Right lobe of liver (tissue), 6 donors: ENCODE data around the gene ARHGAP22. TPM values are rescaled to one million over a fixed set of nuclear protein-coding genes. Genes with fewer than 3 reads are reported as not detected.
A peak's percentile ranks its signal among the peaks of the same experiment; 100 is the strongest.

ENCODE experiments used
- ATAC-seq, 4 donors: fragments of 200-7000 bp; cut with Tn5 transposase; one replicate each; pipeline ENCODE4 v1.9.1; 2020; ENCODE audit warnings: mild to moderate bottlenecking in 4 of 4, moderate library complexity in 4 of 4
- DNase-seq, 3 donors: peaks; one replicate each; pipeline ENCODE4 v3.0.0-alpha.2; 2020
- H3K27ac ChIP-seq, 3 donors: fragments of 200-600 bp; one replicate each; pipeline ENCODE4 v1.8.0; 2022
- H3K27me3 ChIP-seq, 2 donors: fragments of 200-600 bp; one replicate each; pipeline ENCODE4 v1.8.0; 2022
- H3K36me3 ChIP-seq, 4 donors: fragments of 200-600 bp; sonication (generic) in 1 of 4; one replicate each; pipeline versions ENCODE4 v1.5.1 to v1.8.0; 2017 to 2022; ENCODE audit warnings: control low read depth in 1 of 4
- H3K4me1 ChIP-seq, 4 donors: fragments of 200-600 bp; sonication (generic) in 1 of 4; one replicate each; pipeline versions ENCODE4 v1.5.1 to v1.8.0; 2017 to 2022; ENCODE audit warnings: control low read depth in 1 of 4
- H3K4me3 ChIP-seq, 3 donors: fragments of 200-600 bp; one replicate each; pipeline ENCODE4 v1.8.0; 2022
- H3K9me3 ChIP-seq, 4 donors: fragments of 200-600 bp; sonication (generic) in 1 of 4; one replicate each; pipeline versions ENCODE4 v1.5.1 to v1.8.0; 2017 to 2022; ENCODE audit warnings: control low read depth in 1 of 4
- POLR2A ChIP-seq: fragments of 450-650 bp; IDR thresholded peaks from one replicate; pipeline ENCODE4 v1.6.1; 2017; ENCODE audit warnings: antibody characterized with exemption, mild to moderate bottlenecking
- WGBS: methylation state at CpG from one replicate; pipeline ENCODE4 v1.1.6; 2018; ENCODE audit warnings: low coverage, low lambda C conversion rate; ENCODE audit not compliant: insufficient coverage; ENCODE audit errors: missing lambda C conversion rate; 5-methylcytosine and 5-hydroxymethylcytosine counted together
- intact Hi-C, 2 donors: fragments of 100-400 bp; cut with DNase I; formaldehyde crosslinking; loops; one replicate each; pipeline versions ENCODE4 v1.11.2 to v1.14.1; 2022
- total RNA-seq, 6 experiments: library from RNA; depleted of rRNA in 2 of 6; stranded (reverse); fragments of >200 nt in 2 of 6; fragmentation: NEBNext Ultra II Directional in 3 of 6; extraction: Animal tissue kit (Norgen Biotek cat#: 25700) in 3 of 6; gene quantifications; one replicate each; pipeline versions ENCODE4 v1.1.0 to v1.2.4, GENCODE V29; 2016 to 2023
- TF ChIP-seq, protein P1 (sequence below), 4 donors: fragments of 200-600 bp in 3 of 4; fragments of 450-650 bp in 1 of 4; IDR thresholded peaks; one replicate each; pipeline versions ENCODE4 v1.5.1 to v1.8.0; 2016 to 2022; ENCODE audit warnings: antibody characterized with exemption in 4 of 4, mild to moderate bottlenecking in 2 of 4
- donor health status: DM: no; HTN: yes; CAD: no.
- donor health status: DM: no; HTN: no; CAD: no.
- donor health status: DM: no; HTN: no; CAD: no.
- donor health status: DM: no; HTN: yes; CAD: no.
- donor health status: DM: no; HTN: yes; CAD: no.

ARHGAP22 gene
- total RNA-seq, 6 experiments from 2014 or later, result 0.22 to 3.6 (median 0.64) TPM

DNA sequence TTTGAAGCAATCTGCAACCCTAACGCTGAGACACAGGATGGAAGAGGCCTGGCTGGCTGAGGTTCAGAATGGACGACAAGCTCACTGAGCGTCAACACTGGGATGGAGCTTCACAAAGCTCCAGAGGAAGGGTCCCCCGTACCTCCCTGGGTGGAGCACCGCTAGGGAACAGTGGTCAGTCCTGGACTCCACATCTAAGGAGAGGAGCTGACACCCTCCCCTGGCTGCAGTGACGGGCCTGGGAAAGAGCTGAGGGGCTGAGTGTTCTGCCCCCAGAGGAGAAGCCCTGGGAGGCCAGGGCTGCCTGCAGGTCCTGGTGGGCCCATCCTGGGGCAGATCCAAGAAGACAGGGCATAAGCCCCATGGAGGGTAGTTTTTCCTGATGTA is 146.2 kb downstream of the ARHGAP22 start:
- WGBS, result 69% methylated on average over 5 of the region's 6 CpGs
- H3K9me3 ChIP-seq, result no peaks in the 10 kb centered on the region
- no peaks in the 10 kb centered on the region for H3K27me3 ChIP-seq
- intact Hi-C loops, result no loop called here
- no peak overlapping the region for H3K4me3 ChIP-seq
- DNase-seq (no peak), ATAC-seq (no peak)
- H3K36me3 ChIP-seq, result no peaks in the 10 kb centered on the region
- no peaks in the 10 kb centered on the region for H3K4me1 ChIP-seq
- no peak for TF ChIP-seq POLR2A
- TF ChIP-seq, protein P1, sequence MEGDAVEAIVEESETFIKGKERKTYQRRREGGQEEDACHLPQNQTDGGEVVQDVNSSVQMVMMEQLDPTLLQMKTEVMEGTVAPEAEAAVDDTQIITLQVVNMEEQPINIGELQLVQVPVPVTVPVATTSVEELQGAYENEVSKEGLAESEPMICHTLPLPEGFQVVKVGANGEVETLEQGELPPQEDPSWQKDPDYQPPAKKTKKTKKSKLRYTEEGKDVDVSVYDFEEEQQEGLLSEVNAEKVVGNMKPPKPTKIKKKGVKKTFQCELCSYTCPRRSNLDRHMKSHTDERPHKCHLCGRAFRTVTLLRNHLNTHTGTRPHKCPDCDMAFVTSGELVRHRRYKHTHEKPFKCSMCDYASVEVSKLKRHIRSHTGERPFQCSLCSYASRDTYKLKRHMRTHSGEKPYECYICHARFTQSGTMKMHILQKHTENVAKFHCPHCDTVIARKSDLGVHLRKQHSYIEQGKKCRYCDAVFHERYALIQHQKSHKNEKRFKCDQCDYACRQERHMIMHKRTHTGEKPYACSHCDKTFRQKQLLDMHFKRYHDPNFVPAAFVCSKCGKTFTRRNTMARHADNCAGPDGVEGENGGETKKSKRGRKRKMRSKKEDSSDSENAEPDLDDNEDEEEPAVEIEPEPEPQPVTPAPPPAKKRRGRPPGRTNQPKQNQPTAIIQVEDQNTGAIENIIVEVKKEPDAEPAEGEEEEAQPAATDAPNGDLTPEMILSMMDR (IDR thresholded peaks at IDR 0.05), result no peak
- no peak overlapping the region for H3K27ac ChIP-seq

DNA sequence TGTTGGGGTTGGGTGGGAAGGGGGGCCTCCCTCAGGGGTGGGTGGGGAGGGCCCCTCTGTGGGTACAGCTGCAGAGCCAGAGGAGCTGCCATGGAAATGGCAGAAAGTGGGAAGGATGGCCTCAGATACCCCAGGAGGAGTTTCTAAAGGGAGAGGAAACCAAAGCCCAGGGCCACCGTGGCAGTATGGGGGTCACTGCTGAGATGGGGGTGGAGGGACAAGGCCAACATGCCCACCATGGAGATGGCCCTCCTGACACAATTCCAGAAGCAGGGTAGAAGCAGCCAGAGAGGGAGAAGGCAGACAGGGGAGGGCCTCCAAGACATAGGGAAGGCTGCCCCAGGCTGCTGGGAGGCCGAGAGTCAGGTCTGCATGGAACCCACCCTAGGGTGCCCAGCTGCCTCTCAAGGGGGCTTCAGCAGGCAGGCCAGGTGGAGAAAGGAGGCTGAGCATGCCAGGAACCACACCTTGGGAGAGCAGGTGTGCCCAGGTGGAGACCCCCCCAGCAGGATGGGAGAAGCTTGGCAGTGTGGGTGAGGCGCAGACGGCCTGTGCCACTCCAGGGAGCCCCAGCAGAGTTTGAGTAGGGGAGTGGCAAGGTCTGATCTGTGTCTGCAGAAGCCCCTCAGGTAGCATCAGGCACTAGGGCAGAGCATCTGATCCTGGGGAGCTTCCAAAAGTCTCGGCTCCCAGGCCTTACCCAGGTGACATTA is 146.8 kb downstream of the ARHGAP22 start:
- H3K4me1 ChIP-seq, result no peaks in the 10 kb centered on the region
- no peaks in the 10 kb centered on the region for H3K36me3 ChIP-seq
- intact Hi-C loops, result no loop called here
- H3K4me3 ChIP-seq, result no peak overlapping the region
- no peaks in the 10 kb centered on the region for H3K27me3 ChIP-seq
- TF ChIP-seq, protein P1 (IDR thresholded peaks at IDR 0.05), result no peak
- no peak for TF ChIP-seq POLR2A
- ATAC-seq, result no peak
- peak in 1 of 3 donors; percentile 31 for DNase-seq
- 100% methylated on average over 2 of the region's 5 CpGs for WGBS
- H3K27ac ChIP-seq, result no peak overlapping the region
- no peaks in the 10 kb centered on the region for H3K9me3 ChIP-seq

DNA sequence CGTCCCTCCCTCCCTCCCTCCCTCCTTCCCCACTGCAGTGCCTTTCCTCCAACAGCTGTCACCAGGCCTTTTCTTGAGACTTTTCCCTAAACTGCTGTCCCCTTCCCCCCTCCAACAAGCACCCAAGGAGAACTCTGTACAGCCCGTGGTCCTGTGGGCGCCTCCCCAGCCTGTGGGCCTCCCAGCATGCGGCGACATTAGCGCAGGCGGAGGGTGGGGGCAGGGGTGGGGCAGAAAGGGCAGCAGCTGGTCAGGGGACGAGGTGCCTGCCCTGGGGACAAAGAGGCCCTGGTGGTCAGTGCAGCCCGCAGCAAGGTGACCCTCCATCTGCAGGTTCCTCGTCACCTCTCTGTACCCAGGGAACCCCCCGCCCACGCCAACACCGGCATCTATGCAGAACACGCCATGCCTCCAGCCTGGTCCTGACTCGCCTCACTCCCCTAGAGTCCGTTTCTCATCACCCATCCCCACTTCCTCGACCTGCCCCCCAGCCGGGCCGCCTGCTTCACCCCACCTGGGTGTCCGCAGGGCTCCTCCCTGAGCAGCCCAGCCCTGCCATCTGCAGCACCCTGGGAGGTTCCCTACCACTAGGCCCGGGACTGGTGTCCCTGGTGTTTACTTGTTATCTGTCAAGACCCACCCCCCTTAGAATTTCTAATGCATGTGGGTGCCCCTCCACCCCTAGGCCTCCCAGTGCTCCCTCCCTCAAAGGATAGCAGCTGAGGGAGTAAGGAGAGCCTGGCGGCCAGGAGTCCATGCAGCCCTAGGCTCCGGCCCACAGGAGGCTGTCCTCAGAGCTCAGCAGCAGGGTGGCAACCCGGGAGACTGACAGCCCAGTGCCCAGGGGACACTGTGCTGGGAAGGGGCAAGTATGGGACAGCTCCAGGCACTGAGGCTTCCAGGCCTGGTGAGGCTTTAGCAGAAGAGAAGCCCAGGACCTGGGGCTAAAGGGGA is 147.8 kb downstream of the ARHGAP22 start:
- ATAC-seq, result no peak
- WGBS, result 68% methylated on average over 12 of the region's 24 CpGs
- H3K27ac ChIP-seq, result no peak overlapping the region

DNA sequence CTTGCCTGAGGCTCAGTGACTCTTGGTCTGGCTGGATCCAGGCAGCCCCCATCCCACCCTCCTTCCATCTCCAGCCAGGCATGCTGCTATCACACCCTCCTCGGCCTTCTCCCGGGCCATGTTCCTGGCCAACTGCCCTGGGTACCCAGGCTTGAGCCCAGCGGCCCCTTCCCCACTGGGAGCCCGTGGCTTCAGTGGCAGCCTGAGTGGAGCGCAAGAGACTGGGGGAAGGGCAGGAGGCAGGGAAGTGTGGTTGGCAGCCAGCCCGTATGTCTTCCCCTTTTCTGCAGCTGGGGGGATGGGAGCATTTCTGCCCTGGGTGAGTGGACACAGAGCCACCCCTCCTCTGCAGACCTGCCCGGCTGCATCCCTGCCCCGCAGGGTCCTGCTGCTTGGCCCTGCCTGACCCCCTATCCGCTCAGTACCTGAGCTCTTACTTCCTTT is 148.5 kb downstream of the ARHGAP22 start:
- peak; percentile 43 to 79 (median 64) for ATAC-seq
- no peaks in the 10 kb centered on the region for H3K4me1 ChIP-seq
- no peak overlapping the region for H3K4me3 ChIP-seq
- H3K36me3 ChIP-seq, result no peaks in the 10 kb centered on the region
- intact Hi-C loops, result no loop called here
- no peak for TF ChIP-seq POLR2A
- TF ChIP-seq, protein P1 (IDR thresholded peaks at IDR 0.05), result no peak
- H3K9me3 ChIP-seq, result no peaks in the 10 kb centered on the region
- DNase-seq, result peak in 2 of 3 donors; percentile 60 to 67
- H3K27me3 ChIP-seq, result no peaks in the 10 kb centered on the region
- 16% methylated on average over 5 of the region's 9 CpGs for WGBS
- H3K27ac ChIP-seq, result no peak overlapping the region

More for the DNA sequence above, 147.8 kb downstream of the ARHGAP22 start:
- no peaks in the 10 kb centered on the region for H3K27me3 ChIP-seq
- TF ChIP-seq POLR2A, result no peak
- TF ChIP-seq, protein P1 (IDR thresholded peaks at IDR 0.05), result no peak
- intact Hi-C loops, result no loop called here
- no peak overlapping the region for H3K4me3 ChIP-seq
- no peaks in the 10 kb centered on the region for H3K36me3 ChIP-seq
- no peaks in the 10 kb centered on the region for H3K4me1 ChIP-seq
- peak in 1 of 3 donors; percentile 39 for DNase-seq
- no peaks in the 10 kb centered on the region for H3K9me3 ChIP-seq
